IMR-90 (cell line): ENCODE results near the gene CMTM7.

ENCODE experiments used
- BHLHE40 ChIP-seq: fragments of 150-350 bp; IDR thresholded peaks from 2 replicates; pipeline ENCODE4 v1.6.1; 2016; ENCODE audit warnings: mild to moderate bottlenecking, low read depth, low read length
- CEBPB ChIP-seq: IDR thresholded peaks from 2 replicates; pipeline ENCODE4 v1.6.1; 2012; ENCODE audit warnings: low read depth, low read length, improper control_type of control experiment
- FOS ChIP-seq: fragments of 150-350 bp; IDR thresholded peaks from 2 replicates; pipeline ENCODE4 v1.6.1; 2016; ENCODE audit warnings: low read depth, low read length
- MAFK ChIP-seq: IDR thresholded peaks from 2 replicates; pipeline ENCODE4 v1.6.1; 2012; ENCODE audit warnings: low read depth, low read length, improper control_type of control experiment
- MAZ ChIP-seq: IDR thresholded peaks from 2 replicates; pipeline ENCODE4 v1.6.1; 2012; ENCODE audit warnings: low read depth, mild to moderate bottlenecking, low read length, improper control_type of control experiment, moderate library complexity, borderline replicate concordance
- MXI1 ChIP-seq: IDR thresholded peaks from 2 replicates; pipeline ENCODE4 v1.6.1; 2012; ENCODE audit warnings: low read depth, mild to moderate bottlenecking, low read length, moderate library complexity, borderline replicate concordance
- POLR2A ChIP-seq: IDR thresholded peaks from 2 replicates; pipeline ENCODE4 v1.6.1; 2012; ENCODE audit warnings: mild to moderate bottlenecking, low read depth, low read length
- RAD21 ChIP-seq: IDR thresholded peaks from 2 replicates; pipeline ENCODE4 v1.6.1; 2012; ENCODE audit warnings: low read length, improper control_type of control experiment
- RCOR1 ChIP-seq: IDR thresholded peaks from 2 replicates; pipeline ENCODE4 v1.6.1; 2012; ENCODE audit warnings: mild to moderate bottlenecking, low read length, improper control_type of control experiment; ENCODE audit not compliant: insufficient replicate concordance
- RFX5 ChIP-seq: IDR thresholded peaks from 2 replicates; pipeline ENCODE4 v1.8.0; 2012; ENCODE audit warnings: low read depth, mild to moderate bottlenecking, low read length, moderate library complexity
- SMC3 ChIP-seq: fragments of 150-350 bp; IDR thresholded peaks from 2 replicates; pipeline ENCODE4 v1.6.1; 2016; ENCODE audit warnings: low read depth, mild to moderate bottlenecking, antibody characterized with exemption, low read length, moderate library complexity
- USF2 ChIP-seq: fragments of 150-350 bp; IDR thresholded peaks from 2 replicates; pipeline ENCODE4 v1.6.1; 2017; ENCODE audit warnings: mild to moderate bottlenecking, antibody characterized with exemption, low read length, low read depth
- TF ChIP-seq, protein P1 (sequence below): conservative IDR thresholded peaks from 2 replicates; pipeline ENCODE4 v1.5.1; 2012; ENCODE audit warnings: mild to moderate bottlenecking, low read depth, low read length, improper control_type of control experiment
- TF ChIP-seq, protein P2 (sequence below): fragments of 150-350 bp; IDR thresholded peaks from 2 replicates; pipeline ENCODE4 v1.6.1; 2016; ENCODE audit warnings: low read depth, mild to moderate bottlenecking, low read length, moderate library complexity, borderline replicate concordance

GRCh38 chr3:32395496-32395895 lies 3.8 kb downstream of the CMTM7 start:
- no peak for TF ChIP-seq USF2
- TF ChIP-seq, protein P1, sequence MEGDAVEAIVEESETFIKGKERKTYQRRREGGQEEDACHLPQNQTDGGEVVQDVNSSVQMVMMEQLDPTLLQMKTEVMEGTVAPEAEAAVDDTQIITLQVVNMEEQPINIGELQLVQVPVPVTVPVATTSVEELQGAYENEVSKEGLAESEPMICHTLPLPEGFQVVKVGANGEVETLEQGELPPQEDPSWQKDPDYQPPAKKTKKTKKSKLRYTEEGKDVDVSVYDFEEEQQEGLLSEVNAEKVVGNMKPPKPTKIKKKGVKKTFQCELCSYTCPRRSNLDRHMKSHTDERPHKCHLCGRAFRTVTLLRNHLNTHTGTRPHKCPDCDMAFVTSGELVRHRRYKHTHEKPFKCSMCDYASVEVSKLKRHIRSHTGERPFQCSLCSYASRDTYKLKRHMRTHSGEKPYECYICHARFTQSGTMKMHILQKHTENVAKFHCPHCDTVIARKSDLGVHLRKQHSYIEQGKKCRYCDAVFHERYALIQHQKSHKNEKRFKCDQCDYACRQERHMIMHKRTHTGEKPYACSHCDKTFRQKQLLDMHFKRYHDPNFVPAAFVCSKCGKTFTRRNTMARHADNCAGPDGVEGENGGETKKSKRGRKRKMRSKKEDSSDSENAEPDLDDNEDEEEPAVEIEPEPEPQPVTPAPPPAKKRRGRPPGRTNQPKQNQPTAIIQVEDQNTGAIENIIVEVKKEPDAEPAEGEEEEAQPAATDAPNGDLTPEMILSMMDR: no peak
- TF ChIP-seq POLR2A: no peak
- no peak for TF ChIP-seq RAD21
- no peak for TF ChIP-seq MAFK
- TF ChIP-seq RCOR1: no peak
- no peak for TF ChIP-seq MXI1
- TF ChIP-seq SMC3: no peak
- no peak for TF ChIP-seq BHLHE40
- no peak for TF ChIP-seq MAZ
- no peak for TF ChIP-seq CEBPB
- no peak for TF ChIP-seq RFX5
- no peak for TF ChIP-seq FOS
- TF ChIP-seq, protein P2, sequence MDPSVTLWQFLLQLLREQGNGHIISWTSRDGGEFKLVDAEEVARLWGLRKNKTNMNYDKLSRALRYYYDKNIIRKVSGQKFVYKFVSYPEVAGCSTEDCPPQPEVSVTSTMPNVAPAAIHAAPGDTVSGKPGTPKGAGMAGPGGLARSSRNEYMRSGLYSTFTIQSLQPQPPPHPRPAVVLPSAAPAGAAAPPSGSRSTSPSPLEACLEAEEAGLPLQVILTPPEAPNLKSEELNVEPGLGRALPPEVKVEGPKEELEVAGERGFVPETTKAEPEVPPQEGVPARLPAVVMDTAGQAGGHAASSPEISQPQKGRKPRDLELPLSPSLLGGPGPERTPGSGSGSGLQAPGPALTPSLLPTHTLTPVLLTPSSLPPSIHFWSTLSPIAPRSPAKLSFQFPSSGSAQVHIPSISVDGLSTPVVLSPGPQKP: no peak
